ENCODE data around the gene DDB1.

DNA sequence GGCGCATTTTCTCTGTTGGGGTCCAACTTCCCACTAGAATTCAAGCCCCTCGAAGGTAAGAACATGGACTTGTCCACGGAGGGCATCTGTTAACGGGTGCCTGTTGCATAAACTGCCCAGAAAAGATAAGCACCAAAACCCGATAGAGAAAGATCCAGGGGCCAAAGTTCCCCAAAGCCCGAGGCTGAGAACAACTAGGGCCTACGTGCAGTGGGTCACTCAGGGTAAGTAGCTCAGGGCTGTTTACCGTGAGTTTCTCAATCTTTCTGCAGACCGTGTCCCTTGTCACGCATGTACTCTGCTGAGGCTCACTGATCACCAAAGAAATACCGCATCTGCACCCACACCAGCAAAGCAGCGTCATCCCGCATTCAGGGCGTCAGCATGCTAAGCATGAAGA, 67.5 kb downstream of the DDB1 start:
- TF ChIP-seq CTCF (conservative IDR thresholded peaks at IDR 0.05 in 1 of 2, IDR thresholded peaks at IDR 0.05 in 1 of 2; ENCODE audit: extremely low read depth in 1 of 2, insufficient read depth in 1 of 2, low read depth in 1 of 2, low read length in 2 of 2) (no peak), EZH2 (IDR thresholded peaks at IDR 0.05; ENCODE audit: borderline replicate concordance, low read length) (no peak)
